Measurements from ENCODE around the gene CDH9.
"Not testable (repeated sequence)": the region's sequence is repeated elsewhere in the genome, so short reads cannot be mapped to it uniquely, and the experiment has no call there.

CDH9 gene

DNA sequence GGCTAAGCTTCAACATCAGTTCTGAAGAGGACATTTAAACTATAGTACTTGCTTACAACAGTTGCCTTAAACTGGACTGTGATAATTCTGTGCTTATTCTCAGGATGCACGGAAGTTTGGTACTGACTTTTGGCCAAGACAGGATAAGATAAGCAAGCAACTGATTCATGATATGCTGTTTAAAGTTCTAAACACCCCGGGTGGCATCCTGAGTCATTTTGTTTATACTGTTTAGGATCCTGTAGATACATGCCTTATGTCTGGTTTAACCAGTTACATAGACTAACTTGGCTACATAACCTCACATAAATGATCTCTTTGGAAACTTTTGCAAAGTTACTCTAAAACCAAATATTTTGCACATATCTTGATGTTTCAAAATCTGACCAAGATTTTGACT is 95.9 kb downstream of the CDH9 start:
- no peak for DNase-seq

DNA sequence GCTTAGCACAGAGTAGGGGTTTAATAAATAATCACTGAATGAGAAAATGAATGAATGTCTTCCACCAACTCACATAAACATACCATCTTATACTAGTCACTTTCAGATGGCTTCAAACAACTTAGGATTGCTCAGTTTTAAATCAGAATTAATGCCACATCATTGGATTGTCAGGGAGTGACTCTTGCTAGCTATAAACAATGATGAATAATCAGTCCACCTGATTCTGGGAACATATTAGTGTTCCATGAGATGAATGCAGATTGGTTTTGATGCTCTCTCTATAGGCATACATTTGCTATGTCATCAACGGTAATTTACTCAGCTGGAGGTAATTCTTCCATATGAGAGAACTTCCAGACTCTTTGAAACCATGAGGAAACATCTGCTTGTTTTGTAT is 97.4 kb downstream of the CDH9 start:
- no peak for DNase-seq

DNA sequence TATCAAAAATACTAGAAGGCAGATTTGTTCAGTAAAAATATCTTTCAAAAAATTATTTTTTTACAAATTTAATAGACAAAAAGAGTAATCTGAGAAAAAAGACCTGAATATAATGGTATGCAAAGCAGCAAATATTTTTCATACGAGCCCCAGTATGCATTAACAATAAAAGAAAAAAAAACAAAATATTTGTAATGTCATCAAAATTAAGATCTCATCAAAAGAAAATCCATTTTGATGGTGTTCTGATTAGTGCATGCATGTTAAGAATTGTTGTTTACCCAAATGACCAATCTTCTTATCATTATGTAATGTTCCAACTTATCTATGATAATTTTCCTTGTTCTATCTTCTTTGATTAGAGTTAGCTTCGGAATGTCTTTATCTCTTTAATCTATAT is 106.1 kb downstream of the CDH9 start:
- no peak for DNase-seq

DNA sequence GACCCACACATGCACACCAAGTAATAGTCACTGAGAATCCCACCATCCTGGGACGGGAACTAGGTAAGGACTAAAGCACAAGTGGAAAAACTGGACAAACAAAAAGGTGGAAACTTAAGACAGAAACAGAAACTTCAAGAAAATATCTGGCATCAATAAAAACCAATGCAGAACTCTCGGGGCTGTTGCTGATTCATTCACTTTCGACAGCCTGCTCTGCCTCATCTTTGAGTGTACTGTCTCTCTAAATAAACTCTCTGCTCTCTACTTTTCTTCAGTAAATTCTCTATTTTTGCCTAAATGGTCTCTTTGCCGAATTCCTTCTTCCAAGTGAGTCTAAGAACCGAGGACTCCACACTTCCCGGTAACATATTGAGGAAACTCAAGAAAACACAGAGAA is 116.9 kb downstream of the CDH9 start:
- DNase-seq: no peak

DNA sequence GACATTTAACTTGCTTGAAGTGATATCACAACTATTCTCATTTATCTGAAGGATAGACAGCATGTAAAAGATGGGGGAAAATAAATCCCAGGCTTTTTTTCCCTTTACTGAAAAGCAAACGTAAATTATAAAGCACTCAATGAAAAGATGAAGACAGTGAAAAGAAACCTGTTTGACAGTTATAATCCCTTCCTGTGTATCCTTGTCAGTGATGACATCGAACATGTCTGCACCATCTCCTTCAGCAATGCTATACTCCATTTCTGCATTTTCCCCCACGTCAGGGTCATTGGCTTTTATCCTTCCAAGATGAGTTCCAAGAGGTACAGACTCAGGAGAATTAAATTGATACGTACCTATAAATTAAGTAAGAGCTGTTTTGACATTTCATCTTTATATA is 134.9 kb downstream of the CDH9 start:
- no peak for DNase-seq

DNA sequence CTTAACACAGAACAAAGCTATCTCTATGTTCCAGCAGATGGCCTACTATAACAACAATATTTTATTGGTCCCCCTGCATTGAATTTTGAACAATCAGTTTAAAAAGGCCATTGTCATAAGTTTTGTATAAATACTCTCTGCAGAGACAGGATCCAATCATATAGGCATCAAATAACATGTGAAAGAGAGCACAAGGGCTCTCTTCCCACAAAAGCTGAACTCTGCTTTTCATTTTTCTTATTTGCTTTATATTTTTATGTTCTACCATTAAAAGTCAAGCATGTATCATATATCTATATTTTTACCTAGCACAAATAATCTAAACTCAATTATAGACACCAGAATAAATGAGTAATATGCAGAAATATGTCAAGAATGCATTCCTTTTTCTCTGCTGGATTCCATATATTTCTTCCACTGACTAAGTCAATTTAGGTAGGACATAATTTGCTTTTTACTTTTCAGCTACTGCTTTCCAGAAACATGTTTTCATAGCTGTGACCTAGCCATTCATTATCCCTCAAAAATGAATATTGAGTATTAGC is 143.6 kb downstream of the CDH9 start:
- no peak for DNase-seq

DNA sequence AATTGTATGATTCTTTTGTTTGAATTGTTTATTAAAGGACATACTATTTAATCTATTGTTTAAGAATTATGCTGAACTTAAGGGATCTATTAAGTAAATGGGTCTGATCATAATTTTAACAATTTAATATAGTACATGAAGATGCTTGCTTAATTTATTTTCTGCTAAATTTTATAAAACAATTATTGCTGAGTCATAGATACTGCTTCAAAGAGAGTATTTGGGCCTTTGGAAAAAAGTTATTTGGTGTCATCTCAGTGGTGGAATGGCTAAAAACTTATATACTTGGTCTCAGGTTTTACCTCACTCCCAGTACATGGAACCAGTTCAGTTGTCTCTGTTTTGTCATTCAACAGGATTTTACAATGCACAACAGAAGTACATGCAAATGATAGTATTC is 145.3 kb downstream of the CDH9 start:
- DNase-seq: no peak

DNA sequence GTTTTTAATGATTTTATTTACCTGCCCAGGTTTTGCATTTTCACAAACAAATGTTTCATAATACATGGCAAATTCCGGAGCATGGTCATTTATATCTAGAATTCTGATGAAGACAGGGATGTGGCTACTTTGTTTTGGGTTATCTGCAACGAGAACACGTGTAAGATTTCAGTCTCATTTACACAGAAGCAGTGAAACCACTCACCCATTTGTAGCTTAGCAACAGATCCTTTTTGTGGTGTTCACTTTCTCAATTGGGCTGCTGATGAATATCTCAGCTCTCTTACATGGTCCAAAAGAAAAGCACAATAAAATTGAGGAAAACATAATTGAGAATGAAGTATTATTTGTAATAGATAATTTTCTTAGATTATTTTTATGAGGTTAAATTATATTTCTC is 148.6 kb downstream of the CDH9 start:
- DNase-seq: no peak

DNA sequence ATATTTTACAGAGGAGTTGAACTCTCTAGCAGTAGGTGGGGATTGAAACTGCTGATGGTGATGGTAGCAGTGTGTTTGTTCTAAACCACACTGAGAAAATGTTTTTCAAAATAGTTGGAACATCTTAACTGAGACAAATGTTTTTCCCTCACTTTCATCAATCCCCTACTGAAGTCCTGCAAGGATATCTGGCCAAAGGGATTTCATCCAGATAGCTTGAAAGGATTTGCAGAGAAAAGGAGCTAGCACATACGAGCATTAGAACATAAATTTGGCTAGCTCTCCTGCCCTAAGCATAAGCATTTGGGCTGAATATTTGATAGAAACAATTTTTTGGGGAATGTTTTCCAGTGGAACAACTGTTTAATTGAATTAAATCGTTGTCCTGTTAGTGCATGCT is 153.9 kb downstream of the CDH9 start:
- DNase-seq: no peak

DNA sequence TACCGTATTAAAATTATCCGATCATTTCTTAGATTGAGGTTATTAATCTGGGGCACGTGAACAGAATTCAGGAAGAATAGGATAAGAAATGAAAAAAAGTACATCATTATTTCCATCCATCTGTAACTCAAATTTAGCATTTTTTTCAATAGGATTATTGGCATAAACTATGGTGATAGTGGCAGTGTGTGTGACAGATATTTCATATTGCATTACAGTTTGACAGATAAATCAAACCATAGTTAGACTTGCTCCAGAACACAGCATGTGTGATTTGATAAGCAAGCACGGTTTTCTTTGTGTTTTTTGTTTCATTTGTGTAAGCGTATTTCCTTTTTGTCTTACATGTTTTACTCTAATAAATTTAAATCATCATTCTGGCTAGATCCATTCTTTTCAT is 155.0 kb downstream of the CDH9 start:
- DNase-seq: no peak

DNA sequence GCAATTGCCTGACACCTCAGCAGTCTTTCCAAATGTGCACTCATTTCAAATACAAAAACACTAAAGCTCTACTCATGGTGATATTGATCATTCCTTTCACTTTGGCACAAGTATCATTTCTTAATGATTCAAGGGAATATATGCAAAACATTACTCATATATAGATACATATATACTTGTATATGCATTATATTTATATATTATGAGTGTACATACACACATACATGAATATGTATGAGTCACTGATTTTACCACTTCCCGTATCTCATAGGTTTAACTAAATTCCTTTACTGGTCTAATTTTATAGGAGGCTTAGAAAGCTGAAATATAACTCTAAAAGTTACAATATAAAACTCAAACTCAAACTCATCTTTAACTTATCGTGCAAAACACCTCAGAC is 156.5 kb downstream of the CDH9 start:
- no peak for DNase-seq

DNA sequence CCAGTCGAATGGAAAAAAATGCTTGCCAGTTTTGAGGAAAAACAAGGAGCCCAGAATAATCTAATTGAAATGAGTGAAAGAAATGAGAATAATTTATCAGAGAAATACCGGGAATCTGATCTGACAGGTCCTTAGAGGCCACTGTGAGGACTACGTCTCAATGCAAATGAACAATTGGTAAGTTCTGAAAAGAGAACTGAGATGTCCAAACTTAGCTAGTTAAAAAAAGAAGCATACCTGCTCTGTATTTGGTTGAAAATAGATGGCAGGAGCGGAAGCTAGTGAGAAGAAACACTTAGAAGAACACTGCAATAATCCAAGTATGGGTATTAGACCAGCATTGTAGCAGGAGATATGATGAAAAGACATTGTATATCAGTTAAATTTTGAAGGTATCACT is 161.2 kb downstream of the CDH9 start:
- no peak for DNase-seq

DNA sequence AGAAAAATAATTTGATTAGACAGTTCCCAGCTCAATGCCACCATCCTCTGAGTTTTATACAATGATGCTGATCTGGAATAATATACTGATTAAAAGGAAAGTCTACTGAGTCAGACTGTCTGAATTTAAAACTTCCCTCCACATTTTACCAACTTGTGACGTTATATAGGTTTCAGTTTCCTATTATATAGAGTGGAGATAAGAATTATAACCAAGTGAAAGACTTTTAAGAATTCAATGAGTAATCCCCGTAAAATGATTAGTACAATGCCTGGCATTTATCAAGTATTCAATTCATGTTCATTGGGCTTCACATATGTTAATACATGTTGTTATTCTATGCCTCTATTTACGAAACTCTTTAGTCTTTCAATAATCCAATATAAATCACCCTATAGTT is 166.0 kb downstream of the CDH9 start:
- no peak for DNase-seq

DNA sequence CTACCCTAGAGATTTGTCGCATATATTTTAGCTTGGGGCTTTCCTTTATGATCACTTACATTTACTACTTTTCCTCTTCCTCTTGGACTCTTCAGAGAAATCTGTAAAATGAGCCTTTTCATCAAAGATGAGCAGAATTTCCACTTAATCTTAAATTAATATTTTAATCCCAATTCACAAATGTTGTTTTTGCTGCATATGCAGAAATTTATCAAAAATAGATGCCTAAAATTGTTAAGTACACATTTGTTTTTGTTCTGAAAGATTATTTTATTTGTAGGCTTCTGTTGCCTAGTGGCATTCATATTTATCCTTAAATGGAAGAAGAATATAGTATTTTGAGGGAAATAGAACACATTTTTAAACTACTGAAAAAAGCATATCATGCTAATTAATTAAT is 168.6 kb downstream of the CDH9 start:
- DNase-seq: no peak

DNA sequence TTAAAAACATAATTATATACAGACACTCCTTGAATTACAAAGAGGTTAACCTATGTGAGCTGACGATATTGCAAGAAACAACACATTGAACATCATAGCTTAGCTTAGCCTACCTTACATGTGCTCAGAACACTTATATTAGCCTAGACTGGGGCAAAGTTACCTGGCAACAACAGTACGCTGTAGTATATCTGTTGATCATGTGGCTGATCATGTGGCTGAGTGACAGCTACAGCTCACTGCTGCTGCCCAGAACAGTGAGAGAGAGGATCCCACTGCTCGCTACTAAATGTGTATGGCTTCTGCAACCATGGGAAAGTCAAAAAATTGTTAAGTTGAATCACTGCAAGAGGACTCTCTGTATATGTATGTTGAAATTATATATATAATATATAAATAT is 169.9 kb downstream of the CDH9 start:
- no peak for DNase-seq

DNA sequence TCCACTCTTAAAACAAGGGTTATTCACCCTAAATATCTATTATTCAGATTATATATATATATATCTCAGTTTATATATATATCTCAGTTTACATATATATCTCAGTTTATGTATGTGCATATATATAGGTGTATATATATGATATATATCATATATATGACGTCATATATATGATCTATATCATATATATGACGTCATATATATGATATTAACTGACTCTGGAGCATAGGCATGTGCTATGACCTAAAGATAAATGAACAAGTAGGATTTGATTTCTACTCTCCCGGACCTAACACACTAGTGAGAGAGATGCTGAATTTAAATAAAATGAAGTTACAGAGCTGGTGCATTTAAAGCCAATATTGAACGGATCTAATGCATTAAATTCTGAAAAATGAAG is 174.3 kb downstream of the CDH9 start:
- DNase-seq: no peak

DNA sequence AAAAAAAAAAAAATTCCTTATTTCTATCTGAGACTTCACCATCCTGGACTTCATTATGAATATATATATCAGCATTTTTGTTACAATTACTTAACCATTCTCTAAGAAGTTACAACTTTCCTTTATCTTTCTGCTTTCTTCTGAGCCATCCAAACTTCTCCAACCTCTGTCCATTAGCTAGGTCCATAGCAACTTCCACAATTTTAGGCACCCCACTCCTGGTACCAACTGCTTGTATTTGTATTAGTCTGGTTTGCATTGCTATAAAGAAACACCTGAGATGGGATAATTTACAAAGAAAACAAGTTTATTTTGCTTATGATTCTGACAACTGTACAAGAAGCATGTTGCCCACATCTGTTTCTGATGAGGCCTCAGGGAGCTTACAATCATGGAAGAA is 182.1 kb downstream of the CDH9 start:
- no peak for DNase-seq

DNA sequence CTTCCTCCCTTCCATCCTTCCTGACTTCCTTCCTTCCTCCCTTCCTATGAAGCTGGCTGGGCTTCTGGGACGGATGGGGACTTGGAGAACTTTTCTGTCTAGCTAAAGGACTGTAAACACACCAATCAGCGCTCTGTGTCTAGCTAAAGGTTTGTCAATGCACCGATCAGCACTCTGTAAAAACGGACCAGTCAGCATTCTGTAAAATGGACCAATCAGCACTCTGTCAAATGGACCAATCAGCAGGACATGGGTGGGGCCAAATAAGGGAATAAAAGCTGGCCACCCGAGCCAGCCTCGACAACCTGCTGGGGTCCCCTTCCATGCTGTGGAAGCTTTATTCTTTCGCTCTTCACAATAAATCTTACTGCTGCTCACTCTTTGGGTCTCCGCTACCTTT is 185.9 kb downstream of the CDH9 start:
- DNase-seq: not testable (repeated sequence)

DNA sequence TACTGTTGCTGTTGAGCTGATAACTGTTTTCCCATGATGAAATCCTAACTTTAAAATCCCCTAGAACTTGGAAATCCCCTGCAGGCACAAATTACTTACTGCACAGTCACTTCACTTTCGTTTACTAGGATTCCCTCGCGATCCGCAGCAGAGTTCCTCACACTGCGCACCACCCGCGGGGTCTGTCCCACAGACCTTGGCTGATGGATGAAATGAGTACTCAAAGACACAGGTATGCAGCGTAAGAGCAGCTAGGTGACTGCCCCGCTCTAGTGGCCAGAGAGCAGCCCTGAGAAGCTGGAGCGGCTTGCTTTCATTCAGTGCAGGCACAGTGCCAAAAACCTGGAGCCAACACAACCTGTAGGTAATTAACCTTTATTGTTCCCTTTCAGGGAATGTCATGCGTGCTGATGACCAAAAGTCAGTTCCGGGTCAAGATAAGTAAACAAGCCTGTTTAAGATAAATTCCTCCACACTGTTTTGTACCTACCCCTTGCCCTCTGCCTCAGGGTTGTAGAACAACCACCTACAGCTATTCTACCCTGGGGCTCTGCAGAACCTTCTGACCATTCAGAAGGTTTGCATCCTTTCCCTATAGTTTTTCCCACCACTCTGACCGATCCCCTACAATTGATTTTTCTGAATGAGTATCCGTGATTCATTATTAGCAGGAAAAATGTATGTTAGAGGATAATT is 191.2 kb downstream of the CDH9 start:
- no peak for DNase-seq

DNA sequence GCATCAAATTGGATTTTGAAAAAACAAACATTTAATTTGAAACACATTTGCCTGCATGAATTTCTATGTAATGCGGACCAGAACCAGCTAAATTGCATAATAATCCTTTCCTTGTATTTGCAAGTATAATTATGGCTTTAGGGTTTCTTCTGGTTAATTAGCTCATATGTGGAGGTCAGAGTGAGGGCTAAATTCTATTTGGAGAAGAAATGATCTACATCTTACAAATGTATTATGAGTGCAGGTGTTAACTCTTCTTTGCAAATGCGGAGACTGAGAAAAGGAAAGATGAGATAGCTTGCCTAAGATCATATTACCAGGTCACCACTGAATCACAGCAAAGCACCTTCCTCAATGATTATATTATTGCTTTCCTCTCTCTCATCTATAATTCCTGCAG is 194.7 kb downstream of the CDH9 start:
- DNase-seq: no peak

DNA sequence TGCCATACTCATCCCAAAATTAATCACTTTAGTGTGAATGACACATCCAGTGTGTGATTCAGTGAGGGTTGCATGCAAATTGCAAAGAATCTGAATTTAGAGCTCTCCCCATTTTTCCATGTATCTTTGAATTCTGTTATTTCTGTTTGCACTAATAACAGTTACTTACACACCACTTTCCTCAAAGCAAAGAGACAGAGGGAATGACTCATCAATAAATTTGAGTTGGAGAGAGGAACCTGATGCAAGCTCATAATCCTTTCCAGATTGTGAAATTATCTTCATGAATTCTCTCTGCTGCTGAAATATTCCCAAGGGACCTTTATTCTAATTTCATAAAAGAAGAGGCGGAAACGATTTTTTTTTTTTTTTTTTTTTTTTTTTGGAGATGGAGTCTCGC is 204.8 kb downstream of the CDH9 start:
- no peak for DNase-seq

Measured in activated naive CD4-positive, alpha-beta T cell treated with Interleukin-2 at 50 U/mL for 16 hours (primary cell).